Suprapubic skin (tissue), 4 donors: ENCODE results near the gene GLIS1.

Experiments used
- EP300 ChIP-seq: sonication (generic); formaldehyde crosslinking; IDR thresholded peaks from one replicate; pipeline ENCODE4 v1.6.1; 2017; ENCODE audit warnings: antibody characterized with exemption
- POLR2A ChIP-seq, 2 donors: fragments of 450-650 bp; IDR thresholded peaks; one replicate each; pipeline ENCODE4 v1.6.1; 2017; ENCODE audit warnings: antibody characterized with exemption in 2 of 2, mild to moderate bottlenecking in 2 of 2, moderate library complexity in 2 of 2
- POLR2AphosphoS5 ChIP-seq, 3 donors: sonication (generic); formaldehyde crosslinking; IDR thresholded peaks; one replicate each; pipeline ENCODE4 v1.6.1; 2017; ENCODE audit warnings: antibody characterized with exemption in 3 of 3
- TF ChIP-seq, protein P1 (sequence below), 2 donors: fragments of 200-600 bp in 1 of 2; fragments of 450-650 bp in 1 of 2; sonication (generic) in 1 of 2; IDR thresholded peaks; one replicate each; pipeline ENCODE4 v1.5.1; 2016 to 2019; ENCODE audit warnings: antibody characterized with exemption in 2 of 2, mild to moderate bottlenecking in 1 of 2, moderate library complexity in 1 of 2

DNA sequence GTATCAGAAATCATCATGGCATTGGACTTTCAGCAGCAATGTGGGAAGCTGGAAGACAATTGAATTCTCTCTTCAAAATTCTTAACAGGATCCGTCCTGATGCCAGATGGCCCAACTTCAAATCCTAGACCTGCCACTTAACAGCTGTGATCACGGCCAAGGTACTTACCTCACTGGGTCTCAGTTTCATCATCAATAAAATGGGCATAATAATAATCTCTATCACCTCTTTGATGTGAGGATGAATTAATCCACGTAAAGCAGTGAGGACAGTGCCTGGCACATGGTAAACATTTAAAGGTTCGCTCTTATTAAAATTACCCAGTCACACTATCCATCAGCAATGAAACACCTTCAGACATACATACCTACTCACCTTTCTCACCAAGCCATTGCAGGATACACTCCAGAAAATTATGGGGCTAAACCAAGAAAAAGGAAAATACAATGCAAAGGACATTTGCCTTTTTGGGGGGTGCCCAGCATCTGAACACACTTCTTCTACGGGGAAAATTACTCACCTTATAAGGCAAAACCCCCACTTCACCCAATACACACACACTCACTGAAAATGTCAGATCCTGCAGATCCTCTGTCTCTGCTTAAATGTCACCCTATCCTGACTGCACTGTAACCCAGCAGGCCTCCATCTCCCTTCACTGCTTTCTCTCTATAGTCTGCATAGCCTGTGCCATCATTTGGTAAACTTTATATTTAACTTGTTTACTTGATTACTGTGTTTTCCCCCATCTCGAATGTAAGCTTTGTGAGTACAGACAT lies 21.7 kb downstream of the GLIS1 start:
- TF ChIP-seq, protein P1, sequence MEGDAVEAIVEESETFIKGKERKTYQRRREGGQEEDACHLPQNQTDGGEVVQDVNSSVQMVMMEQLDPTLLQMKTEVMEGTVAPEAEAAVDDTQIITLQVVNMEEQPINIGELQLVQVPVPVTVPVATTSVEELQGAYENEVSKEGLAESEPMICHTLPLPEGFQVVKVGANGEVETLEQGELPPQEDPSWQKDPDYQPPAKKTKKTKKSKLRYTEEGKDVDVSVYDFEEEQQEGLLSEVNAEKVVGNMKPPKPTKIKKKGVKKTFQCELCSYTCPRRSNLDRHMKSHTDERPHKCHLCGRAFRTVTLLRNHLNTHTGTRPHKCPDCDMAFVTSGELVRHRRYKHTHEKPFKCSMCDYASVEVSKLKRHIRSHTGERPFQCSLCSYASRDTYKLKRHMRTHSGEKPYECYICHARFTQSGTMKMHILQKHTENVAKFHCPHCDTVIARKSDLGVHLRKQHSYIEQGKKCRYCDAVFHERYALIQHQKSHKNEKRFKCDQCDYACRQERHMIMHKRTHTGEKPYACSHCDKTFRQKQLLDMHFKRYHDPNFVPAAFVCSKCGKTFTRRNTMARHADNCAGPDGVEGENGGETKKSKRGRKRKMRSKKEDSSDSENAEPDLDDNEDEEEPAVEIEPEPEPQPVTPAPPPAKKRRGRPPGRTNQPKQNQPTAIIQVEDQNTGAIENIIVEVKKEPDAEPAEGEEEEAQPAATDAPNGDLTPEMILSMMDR (IDR thresholded peaks at IDR 0.05): no peak
- no peak for TF ChIP-seq POLR2AphosphoS5 (IDR thresholded peaks at IDR 0.05)
- no peak for TF ChIP-seq EP300
- TF ChIP-seq POLR2A (IDR thresholded peaks at IDR 0.05): no peak
